ENCODE data around the gene LOXL3.
A peak's percentile ranks its signal among the peaks of the same experiment; 100 is the strongest.
"Not testable (repeated sequence)": the region's sequence is repeated elsewhere in the genome, so short reads cannot be mapped to it uniquely, and the experiment has no call there.

The LOXL3 gene

GRCh38 chr2:74488643-74489481, 64.9 kb downstream of the LOXL3 start:
- DNase-seq (ENCODE audit: low read depth) = no peak

- no peak for DNase-seq (ENCODE audit: low read depth)
Observed at GRCh38 chr2:74486141-74486540, 67.6 kb downstream of the LOXL3 start.

DNA sequence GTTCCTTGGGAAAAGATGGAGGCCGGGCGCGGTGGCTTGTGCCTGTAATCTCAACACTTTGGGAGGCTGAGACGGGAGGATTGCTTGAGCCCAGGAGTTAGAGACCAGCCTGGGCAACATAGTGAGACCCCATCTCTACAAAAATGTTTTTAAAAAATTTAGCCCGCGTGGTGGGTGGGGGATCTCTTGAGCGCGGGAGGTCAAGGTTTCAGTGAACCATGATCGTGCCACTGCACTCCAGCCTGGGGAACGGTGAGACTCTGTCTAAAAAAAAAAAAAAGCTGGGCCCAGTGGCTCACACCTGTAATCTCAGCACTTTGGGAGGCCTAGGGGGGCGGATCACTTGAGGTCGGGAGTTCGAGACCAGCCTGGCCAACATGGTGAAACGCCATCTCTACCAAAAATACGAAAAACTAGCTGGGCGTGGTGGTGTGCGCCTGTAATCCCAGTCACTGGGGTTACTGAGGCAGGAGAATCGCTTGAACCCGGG, 70.0 kb downstream of the LOXL3 start:
- DNase-seq (ENCODE audit: low read depth) = not testable (repeated sequence)

GRCh38 chr2:74482801-74483674, 70.7 kb downstream of the LOXL3 start, which contains the start of the genes CCDC142 and TTC31:
Gene CCDC142, minus strand, starts transcription at chr2:74482998. Its CDS starts 161 bp downstream, at chr2:74482837.
Gene TTC31, plus strand, starts transcription at chr2:74483081. Its CDS starts 15 bp downstream, at chr2:74483096.
- DNase-seq (ENCODE audit: low read depth) = peak; percentile 77

Data from non-pigmented ciliary epithelial cell (primary cell).